Omental fat pad (tissue), 4 donors: ENCODE results near the gene CDADC1. TPM values are rescaled to one million over a fixed set of nuclear protein-coding genes. Genes with fewer than 3 reads are reported as not detected.
A peak's percentile ranks its signal among the peaks of the same experiment; 100 is the strongest.

Source experiments
- ATAC-seq: fragments of 150-250 bp; one replicate; pipeline ENCODE4 v1.9.1; 2016; ENCODE audit warnings: mild to moderate bottlenecking, moderate library complexity; ENCODE audit not compliant: low FRiP score
- DNase-seq: peaks from one replicate; pipeline ENCODE4 v3.0.0-alpha.2; 2019; ENCODE audit warnings: low spot score
- total RNA-seq, 4 donors: library from RNA; depleted of rRNA; stranded (reverse); fragments of >200 nt; gene quantifications; one replicate each; pipeline ENCODE4 v1.1.0, GENCODE V29; 2016
- TF ChIP-seq, protein P1 (sequence below), 3 donors: fragments of 450-650 bp; IDR thresholded peaks; one replicate each; pipeline ENCODE4 v1.5.1; 2016 to 2017; ENCODE audit warnings: antibody characterized with exemption in 3 of 3, mild to moderate bottlenecking in 3 of 3, moderate library complexity in 2 of 3

The CDADC1 gene
- total RNA-seq, 4 donors from 2014 or later, result 4.5 to 9.6 (median 7.7) TPM

DNA sequence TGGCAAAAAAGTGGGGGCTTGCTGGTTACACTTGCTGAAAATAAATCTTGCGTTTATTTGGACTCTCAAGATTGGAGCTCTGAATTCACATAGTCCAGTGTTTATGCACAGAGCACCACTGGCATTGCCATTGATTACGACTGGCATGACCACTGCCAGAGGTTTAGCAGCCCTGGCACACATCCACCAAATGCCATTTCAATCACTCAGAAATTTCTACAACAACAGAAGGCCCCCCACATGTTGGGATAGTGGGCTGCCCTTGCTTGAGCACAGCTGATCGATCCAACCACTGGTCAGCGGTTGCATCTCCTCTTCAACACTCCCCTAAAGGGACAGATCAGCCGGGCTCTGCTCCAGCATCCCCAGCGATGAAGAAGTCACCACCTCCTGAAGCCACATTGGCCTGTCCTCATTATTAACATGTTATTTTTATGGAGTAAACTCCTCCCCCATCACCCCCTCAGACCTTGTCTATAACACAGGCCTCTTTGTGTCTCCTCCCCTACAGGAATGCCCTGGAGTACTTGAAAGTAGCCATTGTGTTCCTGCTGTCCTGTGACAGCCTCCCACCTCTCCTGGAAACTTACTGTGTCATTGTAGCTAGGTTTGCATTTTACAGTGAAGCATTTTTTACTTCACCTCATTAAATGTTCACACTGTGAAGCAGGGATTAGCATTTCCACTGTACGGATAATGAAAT is 51.3 kb downstream of the CDADC1 start:
- ATAC-seq (no peak), DNase-seq (no peak)
- TF ChIP-seq, protein P1, sequence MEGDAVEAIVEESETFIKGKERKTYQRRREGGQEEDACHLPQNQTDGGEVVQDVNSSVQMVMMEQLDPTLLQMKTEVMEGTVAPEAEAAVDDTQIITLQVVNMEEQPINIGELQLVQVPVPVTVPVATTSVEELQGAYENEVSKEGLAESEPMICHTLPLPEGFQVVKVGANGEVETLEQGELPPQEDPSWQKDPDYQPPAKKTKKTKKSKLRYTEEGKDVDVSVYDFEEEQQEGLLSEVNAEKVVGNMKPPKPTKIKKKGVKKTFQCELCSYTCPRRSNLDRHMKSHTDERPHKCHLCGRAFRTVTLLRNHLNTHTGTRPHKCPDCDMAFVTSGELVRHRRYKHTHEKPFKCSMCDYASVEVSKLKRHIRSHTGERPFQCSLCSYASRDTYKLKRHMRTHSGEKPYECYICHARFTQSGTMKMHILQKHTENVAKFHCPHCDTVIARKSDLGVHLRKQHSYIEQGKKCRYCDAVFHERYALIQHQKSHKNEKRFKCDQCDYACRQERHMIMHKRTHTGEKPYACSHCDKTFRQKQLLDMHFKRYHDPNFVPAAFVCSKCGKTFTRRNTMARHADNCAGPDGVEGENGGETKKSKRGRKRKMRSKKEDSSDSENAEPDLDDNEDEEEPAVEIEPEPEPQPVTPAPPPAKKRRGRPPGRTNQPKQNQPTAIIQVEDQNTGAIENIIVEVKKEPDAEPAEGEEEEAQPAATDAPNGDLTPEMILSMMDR (IDR thresholded peaks at IDR 0.05), result no peak

DNA sequence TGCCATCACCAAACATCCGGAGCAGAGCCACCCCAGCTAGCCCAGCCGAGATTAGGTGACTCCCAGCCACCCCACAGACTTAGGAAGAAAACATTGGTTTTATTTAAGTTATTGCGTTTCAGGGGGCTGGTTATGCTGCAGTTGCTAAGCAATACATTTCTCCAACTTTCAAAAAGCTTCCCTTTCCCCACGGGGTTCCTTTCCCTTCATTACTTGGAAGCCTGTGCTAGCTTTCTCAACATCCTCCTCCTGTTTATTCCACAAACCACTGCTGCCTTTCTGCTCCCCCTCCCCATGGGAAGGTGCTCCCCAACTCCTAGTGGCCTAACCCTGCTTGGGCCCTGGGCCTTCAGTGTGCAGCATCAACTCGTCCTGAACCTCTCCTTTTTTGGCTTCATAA is 52.6 kb downstream of the CDADC1 start:
- no peak for DNase-seq
- TF ChIP-seq, protein P1 (IDR thresholded peaks at IDR 0.05), result no peak
- no peak for ATAC-seq

DNA sequence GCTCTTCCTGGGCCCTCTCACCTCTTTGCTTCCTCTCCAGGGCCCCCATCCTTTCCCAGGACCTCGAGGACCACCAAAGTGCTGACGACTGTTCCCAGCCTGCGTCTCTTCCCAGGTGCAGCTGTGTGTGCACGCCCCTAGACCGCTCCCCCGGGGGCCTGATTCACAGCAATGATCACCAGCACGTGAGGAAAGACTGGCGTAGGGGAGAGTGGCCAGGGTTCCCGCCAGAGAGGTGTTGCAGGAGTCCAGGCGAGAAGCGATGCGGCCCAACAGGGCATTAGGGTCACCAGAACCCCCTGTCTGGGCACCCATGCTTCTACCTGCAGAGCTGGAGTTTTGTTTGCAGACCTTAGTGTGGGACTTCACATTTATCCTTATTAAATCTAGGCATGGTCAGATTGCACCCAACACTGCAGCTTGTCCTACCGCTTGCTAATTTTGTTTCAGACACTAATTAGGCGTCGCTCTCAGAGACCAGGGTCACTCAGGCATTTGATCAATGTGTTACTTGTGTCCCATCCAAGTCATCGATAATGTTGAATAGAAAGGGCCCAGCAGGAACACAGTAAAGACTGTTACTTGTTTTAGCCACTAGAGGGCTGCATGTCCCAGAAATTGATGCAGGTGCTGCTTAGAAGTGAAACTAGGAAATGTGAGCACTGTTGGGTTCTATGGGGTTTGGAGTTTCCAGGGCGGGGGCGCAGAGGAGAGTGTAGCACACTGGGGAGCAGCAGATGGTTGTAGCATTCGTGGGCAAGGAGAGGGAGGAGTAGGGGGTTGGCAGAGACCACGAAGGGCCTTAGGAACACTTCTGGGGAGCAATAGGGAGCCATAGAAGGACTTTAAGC is 53.2 kb downstream of the CDADC1 start:
- ATAC-seq (peak; percentile 75), DNase-seq (no peak)
- TF ChIP-seq, protein P1 (IDR thresholded peaks at IDR 0.05), result peak in 2 of 3 donors; percentile 73 to 83

DNA sequence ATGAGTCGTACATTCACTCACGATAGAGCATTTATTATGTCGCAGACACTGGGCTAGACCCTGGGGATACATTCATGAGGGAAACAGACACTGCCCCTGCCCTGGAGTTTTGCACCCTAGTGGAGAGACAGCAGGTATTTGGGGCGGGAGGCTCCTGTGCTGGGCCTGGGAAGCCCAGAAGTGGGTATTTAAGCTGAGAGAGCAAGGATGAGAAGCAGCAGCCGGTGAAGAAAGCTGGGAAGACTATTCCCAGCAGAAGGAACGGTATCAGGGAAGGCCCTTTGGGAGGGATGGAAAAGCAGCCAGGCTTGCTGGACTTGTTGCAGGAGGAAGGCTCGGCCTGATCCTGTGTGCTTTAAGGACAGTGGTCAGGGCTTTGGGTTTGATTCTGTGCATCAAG is 54.5 kb downstream of the CDADC1 start:
- TF ChIP-seq, protein P1 (IDR thresholded peaks at IDR 0.05), result no peak
- ATAC-seq (no peak), DNase-seq (no peak)

DNA sequence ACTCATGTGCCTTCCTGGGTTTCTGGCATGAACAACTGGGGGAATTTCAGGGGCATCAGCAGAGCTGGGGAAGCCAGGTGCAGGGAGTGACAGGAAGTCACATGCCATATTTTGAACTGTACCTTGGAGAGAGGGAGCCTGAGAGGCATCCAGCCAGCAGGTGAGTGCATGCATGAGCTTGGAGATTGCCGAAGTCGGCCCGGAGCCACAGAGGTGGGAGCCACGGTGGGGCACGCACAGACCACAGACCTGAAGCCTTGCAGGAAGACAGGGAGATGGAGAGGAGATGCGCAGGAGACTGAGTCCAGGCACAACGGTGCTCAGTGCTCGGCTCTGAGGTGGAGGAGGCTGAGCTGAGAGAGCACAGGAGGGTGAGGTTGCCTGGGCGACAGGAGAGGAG is 55.1 kb downstream of the CDADC1 start:
- DNase-seq (no peak), ATAC-seq (no peak)
- TF ChIP-seq, protein P1 (IDR thresholded peaks at IDR 0.05), result no peak

DNA sequence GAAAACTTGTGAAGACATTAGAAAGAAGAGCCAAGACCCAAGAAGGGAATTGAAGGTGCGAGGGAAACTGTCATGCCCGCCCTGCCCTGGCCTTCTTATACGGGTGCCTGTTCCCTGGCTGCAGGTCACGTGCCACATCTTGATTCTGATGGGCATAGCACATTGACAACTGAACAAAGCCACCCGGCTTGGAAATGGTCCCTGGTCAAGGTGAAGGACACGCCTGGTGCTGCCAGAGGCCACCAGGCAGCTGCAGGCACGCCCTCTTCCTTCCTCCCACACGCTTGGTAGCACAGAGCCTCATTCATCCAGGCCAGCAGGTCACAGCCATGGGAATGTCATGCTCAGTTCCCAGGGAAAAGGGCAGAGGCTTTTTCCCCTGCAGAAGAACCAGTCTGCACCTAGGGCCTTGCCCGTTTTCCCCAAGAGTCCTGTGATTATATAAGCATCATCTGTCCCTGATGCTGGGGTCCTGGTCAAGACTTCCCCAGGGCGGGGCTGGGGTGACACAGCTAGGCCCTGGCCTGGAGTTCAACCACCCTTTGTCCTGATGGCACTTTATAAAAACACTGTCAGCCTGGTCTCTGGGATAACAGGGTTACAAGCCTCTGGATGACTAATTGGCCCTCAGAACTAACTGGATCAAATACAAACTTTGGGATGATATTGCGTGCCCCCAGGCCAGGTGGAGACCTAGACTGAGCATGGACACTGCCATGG is 56.0 kb downstream of the CDADC1 start:
- no peak for ATAC-seq
- TF ChIP-seq, protein P1 (IDR thresholded peaks at IDR 0.05), result no peak
- no peak for DNase-seq
